GM12874 (cell line): Measurements from ENCODE around the gene RIF1.
A peak's percentile ranks its signal among the peaks of the same experiment; 100 is the strongest.

Experiments used
- TF ChIP-seq, protein P1 (sequence below): IDR thresholded peaks from 2 replicates; pipeline ENCODE4 v1.5.1; 2011; ENCODE audit warnings: low read depth, mild to moderate bottlenecking, control low read depth, low read length, moderate library complexity; ENCODE audit not compliant: insufficient read depth

Gene RIF1, protein sequence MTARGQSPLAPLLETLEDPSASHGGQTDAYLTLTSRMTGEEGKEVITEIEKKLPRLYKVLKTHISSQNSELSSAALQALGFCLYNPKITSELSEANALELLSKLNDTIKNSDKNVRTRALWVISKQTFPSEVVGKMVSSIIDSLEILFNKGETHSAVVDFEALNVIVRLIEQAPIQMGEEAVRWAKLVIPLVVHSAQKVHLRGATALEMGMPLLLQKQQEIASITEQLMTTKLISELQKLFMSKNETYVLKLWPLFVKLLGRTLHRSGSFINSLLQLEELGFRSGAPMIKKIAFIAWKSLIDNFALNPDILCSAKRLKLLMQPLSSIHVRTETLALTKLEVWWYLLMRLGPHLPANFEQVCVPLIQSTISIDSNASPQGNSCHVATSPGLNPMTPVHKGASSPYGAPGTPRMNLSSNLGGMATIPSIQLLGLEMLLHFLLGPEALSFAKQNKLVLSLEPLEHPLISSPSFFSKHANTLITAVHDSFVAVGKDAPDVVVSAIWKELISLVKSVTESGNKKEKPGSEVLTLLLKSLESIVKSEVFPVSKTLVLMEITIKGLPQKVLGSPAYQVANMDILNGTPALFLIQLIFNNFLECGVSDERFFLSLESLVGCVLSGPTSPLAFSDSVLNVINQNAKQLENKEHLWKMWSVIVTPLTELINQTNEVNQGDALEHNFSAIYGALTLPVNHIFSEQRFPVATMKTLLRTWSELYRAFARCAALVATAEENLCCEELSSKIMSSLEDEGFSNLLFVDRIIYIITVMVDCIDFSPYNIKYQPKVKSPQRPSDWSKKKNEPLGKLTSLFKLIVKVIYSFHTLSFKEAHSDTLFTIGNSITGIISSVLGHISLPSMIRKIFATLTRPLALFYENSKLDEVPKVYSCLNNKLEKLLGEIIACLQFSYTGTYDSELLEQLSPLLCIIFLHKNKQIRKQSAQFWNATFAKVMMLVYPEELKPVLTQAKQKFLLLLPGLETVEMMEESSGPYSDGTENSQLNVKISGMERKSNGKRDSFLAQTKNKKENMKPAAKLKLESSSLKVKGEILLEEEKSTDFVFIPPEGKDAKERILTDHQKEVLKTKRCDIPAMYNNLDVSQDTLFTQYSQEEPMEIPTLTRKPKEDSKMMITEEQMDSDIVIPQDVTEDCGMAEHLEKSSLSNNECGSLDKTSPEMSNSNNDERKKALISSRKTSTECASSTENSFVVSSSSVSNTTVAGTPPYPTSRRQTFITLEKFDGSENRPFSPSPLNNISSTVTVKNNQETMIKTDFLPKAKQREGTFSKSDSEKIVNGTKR (N-terminal part only)

DNA sequence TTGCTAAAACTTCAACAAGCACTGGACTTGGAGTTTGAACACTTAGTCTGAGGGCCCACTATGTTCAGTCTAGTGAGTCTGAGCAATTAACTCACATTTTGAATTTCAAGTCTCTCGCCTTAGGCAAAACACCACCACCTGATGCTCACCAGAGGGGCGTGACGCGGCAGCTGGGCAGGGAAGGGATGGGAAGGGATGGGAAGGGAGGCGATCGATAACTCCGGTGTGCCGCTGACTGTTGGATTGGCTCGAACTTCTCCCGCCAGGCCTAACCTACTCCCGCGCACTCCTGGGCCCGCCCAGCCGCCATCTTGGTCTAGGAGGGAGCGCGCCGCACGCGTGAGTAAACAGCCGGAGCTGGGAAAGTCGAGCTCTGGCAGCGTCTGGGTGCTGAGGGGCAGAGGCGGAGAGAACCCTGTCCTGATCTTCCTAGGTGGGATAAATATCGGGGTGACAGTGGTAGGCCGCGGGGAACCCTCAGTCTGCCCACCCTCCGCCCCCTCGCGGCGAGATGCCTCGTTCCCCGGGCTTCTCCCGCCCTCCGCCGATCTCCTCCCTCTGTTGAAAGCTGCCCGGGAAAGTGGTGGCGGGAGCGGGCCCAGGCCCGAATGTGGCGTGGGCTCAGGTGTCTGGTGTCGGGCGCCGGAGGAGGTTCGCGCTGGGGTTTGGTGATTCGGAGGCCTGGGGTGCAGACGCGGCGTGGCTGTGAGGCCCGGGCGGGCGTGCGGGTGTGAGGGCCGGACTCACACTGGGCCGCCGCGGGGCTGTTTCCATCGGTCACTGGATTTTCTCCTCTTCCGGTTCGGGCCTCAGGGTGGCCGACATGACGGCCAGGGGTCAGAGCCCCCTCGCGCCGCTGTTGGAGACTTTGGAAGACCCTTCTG lies at the start of gene RIF1:
Gene RIF1 (plus strand): TSS at position 302 of the 884 bp plus-strand sequence. CDS start 522 bp downstream, at position 824.
- TF ChIP-seq, protein P1, sequence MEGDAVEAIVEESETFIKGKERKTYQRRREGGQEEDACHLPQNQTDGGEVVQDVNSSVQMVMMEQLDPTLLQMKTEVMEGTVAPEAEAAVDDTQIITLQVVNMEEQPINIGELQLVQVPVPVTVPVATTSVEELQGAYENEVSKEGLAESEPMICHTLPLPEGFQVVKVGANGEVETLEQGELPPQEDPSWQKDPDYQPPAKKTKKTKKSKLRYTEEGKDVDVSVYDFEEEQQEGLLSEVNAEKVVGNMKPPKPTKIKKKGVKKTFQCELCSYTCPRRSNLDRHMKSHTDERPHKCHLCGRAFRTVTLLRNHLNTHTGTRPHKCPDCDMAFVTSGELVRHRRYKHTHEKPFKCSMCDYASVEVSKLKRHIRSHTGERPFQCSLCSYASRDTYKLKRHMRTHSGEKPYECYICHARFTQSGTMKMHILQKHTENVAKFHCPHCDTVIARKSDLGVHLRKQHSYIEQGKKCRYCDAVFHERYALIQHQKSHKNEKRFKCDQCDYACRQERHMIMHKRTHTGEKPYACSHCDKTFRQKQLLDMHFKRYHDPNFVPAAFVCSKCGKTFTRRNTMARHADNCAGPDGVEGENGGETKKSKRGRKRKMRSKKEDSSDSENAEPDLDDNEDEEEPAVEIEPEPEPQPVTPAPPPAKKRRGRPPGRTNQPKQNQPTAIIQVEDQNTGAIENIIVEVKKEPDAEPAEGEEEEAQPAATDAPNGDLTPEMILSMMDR = peak; percentile 68

DNA sequence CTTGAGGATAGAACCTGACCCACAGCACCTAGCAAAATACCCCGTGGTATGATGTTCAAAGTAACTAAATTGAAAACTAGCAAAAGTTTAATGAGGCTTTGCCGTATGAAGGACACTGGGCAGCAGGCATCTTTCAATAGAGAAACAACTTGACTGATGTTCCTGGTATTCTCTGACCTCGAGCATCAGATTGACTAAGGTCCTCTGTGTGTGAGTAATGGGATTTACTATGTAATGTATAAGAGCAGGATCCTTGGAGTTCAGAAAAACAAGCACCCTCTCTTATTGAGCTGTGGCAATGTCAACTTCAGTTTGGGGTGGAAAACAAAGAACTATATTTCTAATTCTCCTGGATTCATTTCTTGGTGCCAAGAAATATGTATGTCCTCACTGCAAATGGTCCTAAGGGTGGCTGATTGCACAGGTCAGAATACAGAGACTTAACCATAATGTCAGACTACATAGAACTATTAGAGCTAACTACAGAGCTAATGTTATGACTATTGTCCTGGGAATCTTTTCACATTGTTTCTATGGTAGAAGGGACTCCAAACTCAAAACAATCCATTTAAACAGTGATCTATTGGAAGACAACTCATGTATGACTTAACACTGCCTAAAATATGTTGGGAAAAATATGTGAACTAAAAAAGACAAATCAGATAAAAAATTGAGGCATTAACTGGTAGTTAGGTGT lies 47.9 kb upstream of the RIF1 start:
- TF ChIP-seq, protein P1 = no peak

DNA sequence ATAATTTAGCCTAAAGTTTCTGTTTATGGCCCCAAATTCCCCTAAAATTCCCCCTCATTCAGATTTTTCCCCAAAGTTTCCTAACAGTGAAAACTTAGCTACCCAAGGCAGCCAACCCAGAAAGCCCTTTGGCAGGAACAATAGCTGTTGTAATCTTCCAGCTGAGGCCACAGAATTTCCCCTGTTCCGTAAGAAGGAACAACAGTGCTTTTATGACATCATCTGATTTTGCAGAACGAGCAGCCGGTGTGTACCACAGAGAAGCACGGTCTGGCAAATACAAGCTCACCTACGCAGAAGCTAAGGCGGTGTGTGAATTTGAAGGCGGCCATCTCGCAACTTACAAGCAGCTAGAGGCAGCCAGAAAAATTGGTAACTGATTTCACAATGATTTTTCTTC lies 46.0 kb upstream of the RIF1 start:
- TF ChIP-seq, protein P1 = no peak

DNA sequence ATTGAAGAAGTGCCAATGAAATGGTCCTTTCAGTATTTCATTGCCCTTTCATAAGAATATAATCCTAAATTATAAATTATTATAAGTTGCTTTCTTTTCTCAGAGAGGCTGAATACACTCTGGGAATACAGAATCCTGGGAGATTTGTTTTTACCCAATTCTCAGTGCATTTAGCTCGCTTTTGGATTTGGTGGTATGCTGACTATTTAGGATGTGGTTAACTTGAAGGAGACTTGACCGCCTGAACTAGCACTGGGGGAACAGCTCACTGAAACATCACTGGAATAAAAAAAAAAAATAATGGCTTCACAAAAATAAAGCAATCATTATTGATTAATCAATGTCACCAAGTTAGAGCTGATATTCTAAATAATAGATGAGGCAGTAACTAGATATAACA lies 42.1 kb upstream of the RIF1 start:
- TF ChIP-seq, protein P1 = no peak

DNA sequence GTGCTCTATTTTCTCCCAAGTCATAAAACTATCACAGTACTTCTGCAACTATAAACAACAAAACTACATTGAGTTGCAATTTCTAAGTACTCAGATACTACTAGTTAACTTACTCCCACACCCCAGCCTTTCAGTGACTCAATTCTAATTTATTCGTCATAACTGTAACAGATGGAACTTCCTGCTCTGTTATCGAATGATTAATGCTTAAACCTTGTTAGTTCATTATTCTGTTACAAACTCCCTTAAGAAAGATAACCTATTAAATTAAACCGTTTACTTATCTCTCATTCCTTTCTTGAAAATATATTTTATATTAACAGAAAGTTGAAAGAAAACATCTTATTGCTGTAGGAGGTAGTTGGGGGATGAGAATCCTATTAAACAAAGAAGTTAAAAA lies 35.3 kb upstream of the RIF1 start:
- TF ChIP-seq, protein P1 = no peak

DNA sequence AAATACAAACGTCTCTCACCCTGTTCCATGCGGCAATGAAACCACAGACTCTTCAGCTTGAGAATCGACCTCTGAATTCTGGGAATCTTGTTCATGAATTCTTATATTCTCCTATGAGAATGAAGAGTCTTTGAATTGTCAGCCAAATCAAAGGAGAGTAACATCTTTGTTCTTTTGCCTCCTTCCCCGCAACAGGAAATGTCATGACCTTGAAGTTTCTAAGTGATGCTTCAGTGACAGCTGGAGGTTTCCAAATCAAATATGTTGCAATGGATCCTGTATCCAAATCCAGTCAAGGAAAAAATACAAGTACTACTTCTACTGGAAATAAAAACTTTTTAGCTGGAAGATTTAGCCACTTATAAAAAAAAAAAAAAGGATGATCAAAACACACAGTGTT lies 30.5 kb upstream of the RIF1 start:
- TF ChIP-seq, protein P1 = no peak
